HG03575 (cell line): ENCODE data around the gene GRP.

Experiments
- ATAC-seq: cut with Tn5 transposase; IDR thresholded peaks from one replicate; pipeline ENCODE4 v1.9.1; 2021; ENCODE audit not compliant: unreplicated experiment, insufficient number of reproducible peaks, low FRiP score; ENCODE audit errors: extremely low read depth

GRP gene

DNA sequence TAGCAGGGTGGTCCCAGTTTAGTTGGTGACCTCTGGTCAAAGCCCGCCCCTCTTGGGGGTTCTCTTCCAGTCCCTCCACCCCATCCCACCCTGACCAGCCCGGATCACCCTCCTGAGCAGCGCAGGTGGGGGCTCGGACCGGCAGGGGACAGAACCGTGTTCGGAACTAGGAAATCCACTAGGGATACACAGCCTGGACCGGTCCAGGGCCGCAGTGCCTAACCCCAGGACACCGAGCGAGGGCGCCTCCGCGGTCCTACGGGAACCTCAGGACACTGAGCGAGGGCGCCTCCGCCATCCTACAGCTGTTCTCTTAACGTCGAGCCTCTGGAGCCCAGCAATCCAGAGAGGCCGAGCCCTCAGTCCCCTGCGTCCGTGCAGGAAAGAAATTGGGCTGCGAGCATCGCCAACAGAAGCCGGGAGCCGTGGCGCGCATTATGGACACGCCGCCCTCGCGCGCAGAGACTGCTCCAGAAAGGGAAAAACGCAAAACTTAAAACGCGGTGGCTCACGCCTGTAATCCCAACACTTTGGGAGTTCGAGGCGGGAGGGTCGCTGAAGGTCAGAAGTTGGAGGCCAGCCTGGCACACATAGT lies 44.8 kb downstream of the GRP start:
- ATAC-seq = no peak

DNA sequence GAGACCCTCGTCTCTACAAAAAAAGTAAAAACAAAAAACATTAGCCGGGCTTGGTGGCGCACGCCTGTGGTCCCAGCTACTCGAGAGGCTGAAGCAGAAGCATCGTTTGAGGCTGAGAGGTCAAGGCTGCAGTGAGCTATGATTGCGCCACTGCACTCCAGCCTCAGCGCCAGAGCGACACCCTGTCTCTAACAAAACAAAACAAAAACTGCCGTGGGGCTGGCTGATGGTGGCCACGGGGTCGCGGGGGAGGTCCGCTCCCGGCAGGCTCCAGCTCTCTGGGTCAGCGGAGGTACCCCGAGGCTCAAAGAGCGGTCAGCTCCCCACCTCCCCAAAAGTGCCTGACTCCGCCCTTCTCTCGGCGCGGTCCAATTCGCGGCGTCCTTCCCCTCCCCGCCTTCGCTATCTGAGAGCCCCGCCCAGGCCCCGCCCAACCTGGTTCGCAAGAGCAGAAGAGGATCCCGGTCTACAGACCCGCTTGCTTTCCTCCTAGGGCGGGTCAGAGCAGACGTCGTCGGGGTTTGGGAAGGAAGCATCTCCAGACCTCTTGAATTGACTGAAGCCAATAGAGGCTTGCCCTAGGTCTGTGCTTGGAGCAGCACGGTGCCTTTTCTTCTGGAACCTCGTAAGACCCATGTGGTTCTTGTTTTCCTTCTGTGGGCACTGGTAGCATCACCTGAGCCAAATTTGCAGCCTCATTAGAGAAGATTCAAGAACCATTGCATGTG lies 45.5 kb downstream of the GRP start:
- ATAC-seq = no peak

DNA sequence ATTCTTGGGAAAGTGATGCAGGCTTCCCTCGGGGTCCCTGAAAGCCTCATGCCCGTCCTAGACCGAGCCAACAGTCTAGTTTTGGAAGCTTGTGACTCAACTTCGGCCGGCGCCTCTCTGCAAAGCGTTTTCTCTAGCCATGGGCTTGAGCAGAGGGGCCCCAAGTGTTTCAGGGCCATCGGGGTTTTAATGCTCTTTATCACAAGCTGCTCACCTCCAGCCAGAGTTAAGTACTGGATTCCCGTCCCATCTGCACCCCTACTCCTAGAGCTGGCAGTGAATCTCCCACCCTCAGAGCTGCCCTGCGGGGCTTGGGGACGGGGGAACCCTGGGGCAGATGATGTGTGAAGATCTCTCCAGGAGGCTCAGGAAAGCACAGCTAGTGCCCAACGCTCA lies 46.0 kb downstream of the GRP start:
- no peak for ATAC-seq

DNA sequence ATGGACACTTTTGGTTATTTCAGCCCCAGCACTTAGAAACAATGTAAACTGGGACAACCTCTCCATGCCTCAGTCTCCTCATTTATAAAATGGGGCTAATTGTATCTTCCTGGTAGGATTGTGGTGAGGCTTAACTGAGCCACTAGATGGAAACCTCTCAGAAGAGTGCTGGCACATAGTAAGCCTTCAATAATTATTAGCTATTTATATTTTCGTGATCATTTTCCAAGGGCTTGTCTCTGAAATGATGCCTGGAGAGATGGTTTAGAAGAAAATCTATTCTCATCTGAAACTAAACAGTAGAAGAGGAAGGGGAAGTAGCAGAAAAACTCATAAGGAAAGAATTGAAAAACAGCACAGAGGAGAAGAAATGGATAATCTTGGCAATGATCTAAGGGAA lies 46.5 kb downstream of the GRP start:
- no peak for ATAC-seq

DNA sequence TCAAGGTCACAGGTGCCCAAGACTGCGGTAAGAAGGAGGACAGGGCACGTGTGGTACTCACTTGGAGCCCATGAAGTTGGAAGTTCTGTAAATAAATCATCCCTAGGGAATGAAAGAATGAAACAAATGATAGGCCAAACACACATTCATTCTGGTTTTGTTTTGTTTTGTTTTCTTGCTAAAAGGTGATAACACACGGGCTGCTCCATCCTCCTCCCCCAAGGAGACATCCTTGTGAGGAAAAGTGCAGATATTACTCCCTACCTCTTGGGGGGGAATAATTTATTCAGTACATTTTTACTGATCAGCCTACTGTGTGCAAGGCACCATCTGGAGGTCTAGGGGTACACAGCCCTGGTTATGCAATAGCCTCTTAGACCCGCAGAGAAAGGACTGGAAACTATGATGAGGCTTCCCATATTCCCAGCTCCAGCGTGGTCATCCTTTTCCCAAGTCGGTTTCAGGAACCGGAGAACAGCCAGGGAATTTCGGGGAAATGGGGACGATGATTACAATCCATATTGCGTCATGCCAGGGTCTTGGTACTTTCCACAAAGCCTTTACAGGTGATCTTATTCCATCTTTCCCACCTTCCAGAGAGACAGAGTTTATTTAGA lies 47.0 kb downstream of the GRP start:
- ATAC-seq = no peak

DNA sequence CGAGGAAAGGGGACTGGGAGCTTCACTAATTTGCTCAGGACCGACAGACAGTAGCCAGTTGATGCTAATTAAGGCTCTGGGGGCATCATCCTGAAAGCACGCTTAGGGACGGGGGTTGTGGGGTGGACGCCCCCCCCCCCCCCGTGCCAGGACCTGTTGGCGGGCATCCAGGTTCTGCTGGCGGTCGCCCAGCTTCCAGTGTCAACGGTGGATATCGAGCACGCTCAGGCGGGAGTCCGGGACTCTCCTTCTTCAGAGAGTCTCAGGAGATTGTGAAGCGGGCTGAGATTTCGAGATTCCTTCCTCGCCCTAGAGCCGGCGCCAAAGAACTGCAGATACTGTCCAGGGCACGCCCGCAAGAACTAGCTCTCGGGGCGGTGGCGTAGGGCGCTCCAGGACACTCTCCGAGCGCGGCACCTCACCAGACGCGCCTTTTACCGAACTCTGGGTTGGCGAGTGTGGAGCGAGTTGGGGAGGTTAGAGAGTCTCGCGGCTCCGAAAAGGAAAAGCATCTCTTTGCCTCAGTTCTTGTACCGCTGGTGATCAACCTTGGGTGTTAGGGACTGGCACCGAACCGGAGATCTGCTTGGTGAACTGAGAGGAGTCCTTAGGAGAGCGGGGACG lies 47.7 kb downstream of the GRP start:
- no peak for ATAC-seq

DNA sequence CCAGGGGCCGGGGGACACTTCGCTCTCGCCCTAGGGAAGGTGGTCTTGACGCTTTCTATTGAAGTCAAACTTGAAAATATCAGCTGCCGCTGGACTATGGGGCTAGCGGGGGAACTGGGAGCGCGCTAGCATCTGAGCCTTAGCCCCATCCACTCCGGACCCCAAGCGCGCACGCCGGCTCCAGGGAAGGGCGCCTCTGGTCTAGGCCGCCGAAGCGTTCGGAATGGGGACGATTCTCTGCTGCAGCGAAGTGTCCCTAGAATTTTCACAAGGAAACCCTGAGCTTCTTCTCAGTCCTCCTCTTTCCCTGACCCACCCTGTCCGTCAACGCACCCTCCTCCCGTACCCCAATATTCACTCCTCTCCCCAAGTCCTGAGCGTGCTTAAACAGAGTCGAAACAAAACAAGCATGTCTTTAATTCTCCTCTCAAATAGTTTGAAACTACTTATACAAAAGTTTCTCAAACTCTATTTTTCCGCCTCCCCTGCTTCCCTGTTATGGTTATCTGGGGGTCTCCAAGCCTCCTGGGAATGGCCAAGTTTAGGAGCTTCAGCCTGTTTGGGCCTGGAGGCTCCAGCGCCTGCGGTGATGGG lies 48.3 kb downstream of the GRP start:
- ATAC-seq = no peak

DNA sequence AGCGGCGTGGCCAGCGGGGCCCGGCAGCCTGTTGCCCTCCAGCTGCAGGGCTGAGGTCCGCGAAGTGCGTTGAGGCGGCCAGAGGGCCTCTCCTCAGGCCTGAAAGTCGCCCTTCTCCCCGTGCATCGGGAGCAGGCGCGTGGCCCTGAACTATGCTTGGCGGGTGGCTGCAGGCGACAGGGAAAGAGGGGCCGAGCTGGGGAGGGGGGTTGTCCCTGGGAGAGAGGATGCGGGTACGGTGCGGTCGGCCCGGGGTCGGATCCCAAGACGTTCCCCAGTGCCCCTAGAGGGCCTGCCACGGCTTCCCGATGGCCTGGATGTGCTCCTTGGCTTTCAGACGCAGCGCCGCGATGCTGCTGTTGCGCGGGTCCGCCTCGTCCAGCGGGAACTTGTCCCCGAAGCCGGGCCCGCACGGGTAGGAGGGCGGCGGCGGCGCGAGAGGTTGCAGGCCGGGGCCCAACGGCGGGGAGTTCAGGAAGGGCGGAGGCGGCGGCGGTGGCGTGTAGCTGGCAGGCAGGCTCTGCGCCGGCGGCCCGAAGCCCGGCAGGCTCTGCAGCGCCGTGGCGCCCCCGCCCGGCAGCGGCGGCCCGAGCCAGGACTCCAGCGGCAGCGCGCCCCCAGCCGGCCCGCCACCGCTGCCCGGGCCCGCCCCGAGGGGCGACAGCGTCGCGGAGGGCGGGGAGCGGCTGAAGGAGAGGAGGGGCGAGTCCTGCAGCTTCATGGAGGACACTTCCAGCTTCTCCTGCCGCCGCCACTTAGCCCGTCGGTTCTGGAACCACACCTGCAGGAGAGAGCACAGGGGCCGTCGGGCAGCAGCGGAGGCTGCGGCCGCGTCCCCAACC lies 49.0 kb downstream of the GRP start:
- ATAC-seq = no peak

DNA sequence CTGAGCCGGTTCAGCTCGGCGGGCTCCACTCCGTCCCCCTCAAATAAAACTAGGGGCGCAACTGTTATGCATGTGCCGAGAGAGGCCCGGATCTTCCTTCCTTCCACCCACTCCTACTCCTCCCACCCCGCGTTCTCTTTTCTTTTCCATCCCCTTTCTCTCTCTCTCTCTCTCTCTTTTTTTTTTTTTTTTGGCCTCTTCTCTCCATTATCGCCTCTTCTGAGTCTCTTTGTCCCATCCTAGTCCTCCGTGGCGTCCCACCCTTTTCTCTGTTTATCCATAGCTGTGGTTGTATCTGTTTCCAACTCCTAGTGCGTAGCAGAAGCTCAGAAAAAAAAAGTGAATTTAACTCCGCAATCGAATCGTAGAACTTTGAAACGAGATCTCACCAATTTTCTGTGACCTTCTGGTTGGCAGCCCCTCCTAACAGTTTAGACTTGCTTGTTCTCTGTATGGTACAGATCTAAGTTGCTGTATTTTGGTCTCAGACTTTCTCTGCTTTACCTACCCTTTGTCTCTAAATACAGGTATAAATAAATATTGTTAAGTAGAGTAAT lies 49.7 kb downstream of the GRP start:
- no peak for ATAC-seq

DNA sequence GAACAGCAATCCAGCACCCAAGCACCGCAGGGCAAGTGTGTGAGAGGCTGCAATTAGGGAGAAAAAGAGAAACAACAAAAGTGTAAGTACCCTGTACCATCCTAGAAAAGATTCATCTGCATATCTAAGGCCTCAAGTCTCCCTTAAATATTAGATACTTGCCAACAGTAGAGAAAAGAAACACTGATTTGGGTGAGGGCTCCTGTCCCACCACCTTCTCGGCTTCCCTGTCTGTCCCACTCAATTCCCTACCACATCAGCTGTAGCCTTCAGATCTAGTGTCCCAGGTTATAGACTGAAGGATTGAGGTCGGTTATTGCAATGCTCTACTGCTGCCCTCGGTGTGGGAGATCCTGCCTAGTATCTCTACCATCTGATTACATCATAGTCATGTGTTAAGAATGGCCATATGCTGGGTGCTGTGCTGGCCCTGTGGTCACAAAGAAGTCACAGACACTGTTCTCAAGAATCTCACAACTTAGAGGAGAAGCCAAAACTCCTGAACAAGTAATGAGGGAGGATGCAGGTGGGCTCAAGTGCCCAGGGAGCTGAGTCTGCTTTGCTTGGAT lies 50.8 kb downstream of the GRP start:
- ATAC-seq = no peak

DNA sequence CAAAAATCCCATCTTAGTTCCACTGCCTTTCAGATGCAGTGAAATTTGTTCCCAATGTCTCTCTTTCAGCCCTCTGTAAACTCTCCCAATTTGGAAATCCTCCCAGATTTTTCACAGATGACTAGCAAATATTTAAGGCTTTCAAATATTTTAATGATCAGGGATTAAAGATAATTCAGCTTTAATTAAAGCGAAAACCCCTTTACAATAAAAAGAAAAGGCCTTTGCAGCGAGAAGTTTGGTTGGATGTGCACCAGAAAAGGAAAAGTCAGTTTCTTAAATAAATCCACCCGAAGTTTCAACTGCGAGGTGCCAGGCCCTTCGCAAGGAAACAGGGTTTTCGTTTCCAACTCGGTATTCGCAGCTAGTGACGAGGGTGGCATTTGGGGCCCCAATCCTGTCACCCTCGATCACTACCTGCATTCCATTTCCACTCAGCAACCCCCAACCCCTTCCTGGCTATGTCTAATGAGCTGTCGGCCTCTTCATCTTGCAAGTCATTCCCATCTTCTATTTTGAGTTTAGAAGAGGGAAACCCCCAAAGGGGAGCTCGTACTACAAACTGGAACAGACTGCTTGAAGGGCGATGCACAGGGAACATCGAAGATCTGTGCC lies 51.8 kb downstream of the GRP start:
- no peak for ATAC-seq

DNA sequence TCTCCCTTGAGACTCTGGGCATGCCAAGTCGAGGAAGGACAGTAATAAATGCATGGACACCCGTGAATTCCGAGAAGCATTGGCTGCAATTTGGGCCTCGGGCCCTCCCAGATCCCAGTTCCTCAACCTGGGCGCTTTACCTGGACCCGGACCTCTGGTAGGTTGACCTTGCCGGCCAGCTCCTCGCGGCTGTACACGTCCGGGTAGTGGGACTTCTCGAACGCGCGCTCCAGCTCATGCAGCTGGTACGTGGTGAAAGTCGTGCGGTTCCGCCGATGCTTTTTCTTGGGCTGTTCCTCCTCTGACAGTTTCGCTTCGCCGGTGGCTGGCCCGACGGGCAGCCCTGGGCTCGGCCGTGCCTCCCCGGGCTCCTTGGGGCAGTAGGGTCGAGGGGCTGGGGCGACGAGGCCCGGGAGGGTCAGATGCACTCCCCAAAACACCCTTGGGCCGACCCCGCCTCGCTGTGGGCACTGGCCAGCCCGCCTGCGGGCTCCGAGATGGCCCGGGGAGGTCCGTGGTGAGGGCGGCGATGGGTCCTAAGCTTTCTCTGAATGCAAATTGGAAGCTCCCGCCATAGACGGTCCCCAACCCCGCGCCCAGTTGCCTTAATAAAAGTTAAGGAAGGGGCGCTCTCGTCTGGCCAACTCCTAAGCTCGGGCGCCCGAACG lies 52.4 kb downstream of the GRP start:
- ATAC-seq = no peak

DNA sequence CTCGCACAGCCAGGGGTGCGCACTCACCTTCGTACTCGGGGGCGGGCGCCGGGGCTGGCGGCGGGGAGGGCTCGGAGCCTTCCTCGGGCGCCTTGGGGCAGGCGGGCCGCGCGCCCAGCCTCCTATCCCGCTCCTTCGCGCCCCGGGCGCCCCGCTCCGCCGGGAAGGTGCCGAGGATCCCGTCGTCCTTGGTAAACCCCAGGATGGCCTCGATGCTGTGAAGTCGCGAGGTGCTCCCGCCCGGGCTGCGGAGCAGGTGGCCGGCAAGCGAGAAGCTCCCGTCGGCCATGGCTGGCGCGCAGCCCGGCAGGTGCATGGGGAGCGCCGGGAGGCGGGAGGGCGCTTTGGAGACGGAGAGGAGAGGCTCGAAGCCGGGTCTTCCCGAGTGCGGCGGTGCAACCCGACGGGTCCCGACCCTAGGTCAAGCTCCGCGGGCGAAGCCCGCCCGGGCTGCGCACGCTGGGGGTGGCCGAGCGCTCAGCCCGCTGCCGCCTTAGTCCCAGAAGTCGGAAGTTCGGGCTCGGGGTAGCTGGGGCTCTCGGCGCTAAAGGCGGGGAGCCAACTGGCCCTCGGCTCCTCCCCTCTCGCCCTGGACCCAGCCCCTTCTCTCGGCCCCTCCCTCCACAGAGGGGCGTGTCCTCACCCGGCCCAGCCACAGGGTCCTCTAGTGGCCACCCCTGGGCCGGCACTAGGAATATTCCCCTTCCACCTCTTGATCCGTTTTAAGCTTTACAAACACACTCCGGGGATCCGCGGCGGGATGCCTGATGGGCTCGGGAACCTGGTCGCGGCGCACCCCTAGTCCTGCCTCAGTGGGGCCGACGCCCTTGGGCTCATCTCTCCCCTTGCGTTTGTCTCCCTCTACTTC lies 53.2 kb downstream of the GRP start, which contains the start of gene RAX:
Gene RAX (minus strand): TSS at position 564 of the 868 bp plus-strand sequence. CDS start 248 bp downstream, at position 316.
- no peak for ATAC-seq

DNA sequence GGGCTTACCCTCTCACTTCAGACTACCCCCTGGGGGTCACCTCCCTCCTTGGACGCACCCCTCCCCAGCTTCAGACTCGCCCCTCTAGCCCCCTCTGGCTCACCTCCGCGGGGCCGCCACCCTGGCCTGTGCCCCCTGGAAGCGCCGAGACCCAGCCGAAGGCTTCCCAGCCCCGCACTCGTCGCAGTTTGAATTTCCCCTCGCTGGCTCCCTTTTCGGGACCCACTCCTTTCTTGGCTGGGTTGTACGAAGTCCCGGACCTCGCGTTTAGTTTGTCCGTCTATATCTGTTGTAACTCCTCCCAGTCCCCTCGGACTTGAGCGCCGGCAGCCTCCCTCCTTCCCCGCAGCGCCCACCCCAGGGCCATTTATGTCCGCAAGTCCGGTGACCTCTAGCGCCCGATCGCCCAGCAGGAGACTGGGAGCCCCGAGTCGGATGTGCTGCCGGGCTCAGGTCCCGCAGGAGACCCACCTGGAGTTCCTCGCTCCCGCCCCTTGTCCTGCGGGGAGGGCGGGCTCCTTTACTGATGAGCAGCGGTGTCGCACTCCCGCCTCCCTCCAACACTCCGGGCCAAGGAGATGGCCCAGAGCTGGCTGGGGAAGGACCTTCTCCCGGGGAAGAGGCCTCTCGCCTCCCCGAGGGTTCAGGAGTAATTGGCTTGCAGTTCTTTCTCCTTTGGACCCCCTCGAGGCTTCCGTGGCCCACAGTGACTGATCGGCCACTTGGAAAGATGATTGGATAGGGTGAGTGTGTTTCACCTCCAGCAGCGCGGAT lies 54.0 kb downstream of the GRP start:
- ATAC-seq = no peak

DNA sequence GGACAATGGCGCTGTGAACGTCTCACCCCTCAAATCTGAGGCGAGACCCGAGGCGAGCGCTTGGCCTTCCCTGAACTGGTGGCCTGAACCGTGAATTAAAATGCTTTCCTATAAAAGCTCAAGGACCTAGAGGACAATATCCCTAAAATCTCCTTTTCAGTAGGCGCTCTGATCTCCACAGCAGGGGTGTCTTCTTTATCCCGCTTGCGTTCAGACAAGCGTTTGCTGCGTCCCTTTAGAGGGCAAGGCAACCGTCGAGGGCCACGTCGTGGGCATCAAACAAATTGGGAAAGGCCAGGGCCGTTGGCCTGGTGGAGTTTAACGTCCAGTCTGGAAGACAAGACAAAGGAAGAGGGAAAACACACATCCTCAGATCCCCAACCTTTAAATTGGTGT lies 54.6 kb downstream of the GRP start:
- no peak for ATAC-seq
